ENCODE data around the gene ICE1. TPM values are rescaled to one million over a fixed set of nuclear protein-coding genes. Genes with fewer than 3 reads are reported as not detected.
"Not testable (repeated sequence)": the region's sequence is repeated elsewhere in the genome, so short reads cannot be mapped to it uniquely, and the experiment has no call there.

ICE1 gene
- total RNA-seq, 2 donors from 2014 or later: 17.2 to 18.5 TPM

GRCh38 chr5:5409151-5409810 is 13.2 kb upstream of the ICE1 start:
- DNase-seq (ENCODE audit: low spot score): no peak
- Histone ChIP-seq H3K27me3 (no peaks in the 10 kb centered on the region), H3K9me3 (no peaks in the 10 kb centered on the region), H3K4me3 (no peak overlapping the region), H3K27ac (no peak overlapping the region), H3K4me1 (no peaks in the 10 kb centered on the region), H3K36me3 (no peaks in the 10 kb centered on the region)
- TF ChIP-seq CTCF (IDR thresholded peaks at IDR 0.05): no peak

- not testable (repeated sequence) for H3K36me3 ChIP-seq; H3K4me1 ChIP-seq; H3K9me3 ChIP-seq; H3K4me3 ChIP-seq; H3K27me3 ChIP-seq; DNase-seq (ENCODE audit: low spot score); H3K27ac ChIP-seq
Observed at GRCh38 chr5:5413856-5414255, 8.6 kb upstream of the ICE1 start.

GRCh38 chr5:5414999-5415398 is 7.5 kb upstream of the ICE1 start:
- no peak for TF ChIP-seq CTCF (IDR thresholded peaks at IDR 0.05)
- no peak overlapping the region for H3K4me3 ChIP-seq
- DNase-seq (ENCODE audit: low spot score): no peak

GRCh38 chr5:5416733-5417132 is 5.7 kb upstream of the ICE1 start:
- H3K27ac ChIP-seq: no peak overlapping the region
- no peaks in the 10 kb centered on the region for H3K27me3 ChIP-seq
- no peaks in the 10 kb centered on the region for H3K36me3 ChIP-seq
- H3K9me3 ChIP-seq: no peaks in the 10 kb centered on the region
- no peak for TF ChIP-seq CTCF (IDR thresholded peaks at IDR 0.05)
- peaks cover 0 to 10% of the 10 kb centered on the region in 2 donors for H3K4me1 ChIP-seq
- no peak overlapping the region for H3K4me3 ChIP-seq
- DNase-seq (ENCODE audit: low spot score): no peak

More at GRCh38 chr5:5414999-5415398, 7.5 kb upstream of the ICE1 start:
- Histone ChIP-seq H3K4me1 (no peaks in the 10 kb centered on the region), H3K36me3 (no peaks in the 10 kb centered on the region), H3K27me3 (no peaks in the 10 kb centered on the region), H3K27ac (no peak overlapping the region), H3K9me3 (no peaks in the 10 kb centered on the region)

- no peak for TF ChIP-seq CTCF (IDR thresholded peaks at IDR 0.05)
- Histone ChIP-seq H3K27ac (no peak overlapping the region), H3K27me3 (no peaks in the 10 kb centered on the region), H3K4me3 (no peak overlapping the region), H3K36me3 (no peaks in the 10 kb centered on the region), H3K4me1 (peaks cover 0 to 10% of the 10 kb centered on the region in 2 donors), H3K9me3 (no peaks in the 10 kb centered on the region)
- no peak for DNase-seq (ENCODE audit: low spot score)
Observed at GRCh38 chr5:5418006-5418405, 4.5 kb upstream of the ICE1 start.

- Histone ChIP-seq H3K27me3 (no peaks in the 10 kb centered on the region), H3K9me3 (no peaks in the 10 kb centered on the region), H3K27ac (no peak overlapping the region), H3K36me3 (no peaks in the 10 kb centered on the region), H3K4me1 (peaks cover 0 to 17% of the 10 kb centered on the region in 2 donors), H3K4me3 (no peak overlapping the region)
- TF ChIP-seq CTCF (IDR thresholded peaks at IDR 0.05): no peak
- no peak for DNase-seq (ENCODE audit: low spot score)
Observed at GRCh38 chr5:5418764-5419163, 3.7 kb upstream of the ICE1 start.

Measured in right atrium auricular region (tissue), 2 donors.